ENCODE data around the gene RDH14.

- TF ChIP-seq GABPA (IDR thresholded peaks at IDR 0.05; ENCODE audit: low read depth) (no peak), POLR2AphosphoS5 (IDR thresholded peaks at IDR 0.05; ENCODE audit: low read depth) (no peak)
Measured at GRCh38 chr2:18519914-18520450, 40.5 kb downstream of the RDH14 start.
